Omental fat pad (tissue), 4 donors: ENCODE measurements around the gene SMPD3. TPM values are rescaled to one million over a fixed set of nuclear protein-coding genes. Genes with fewer than 3 reads are reported as not detected.

Source experiments
- ATAC-seq: fragments of 150-250 bp; one replicate; pipeline ENCODE4 v1.9.1; 2016; ENCODE audit warnings: mild to moderate bottlenecking, moderate library complexity; ENCODE audit not compliant: low FRiP score
- DNase-seq: peaks from one replicate; pipeline ENCODE4 v3.0.0-alpha.2; 2019; ENCODE audit warnings: low spot score
- CTCF ChIP-seq, 3 donors: fragments of 450-650 bp; IDR thresholded peaks; one replicate each; pipeline ENCODE4 v1.5.1; 2016 to 2017; ENCODE audit warnings: antibody characterized with exemption in 3 of 3, mild to moderate bottlenecking in 3 of 3, moderate library complexity in 2 of 3
- total RNA-seq, 4 donors: library from RNA; depleted of rRNA; stranded (reverse); fragments of >200 nt; gene quantifications; one replicate each; pipeline ENCODE4 v1.1.0, GENCODE V29; 2016

SMPD3 gene
- total RNA-seq, 4 donors from 2014 or later: 0.63 to 44.8 (median 8.1) TPM

GRCh38 chr16:68359398-68360191, 88.7 kb downstream of the SMPD3 start:
- no peak for DNase-seq
- no peak for ATAC-seq
- TF ChIP-seq CTCF (IDR thresholded peaks at IDR 0.05): no peak

GRCh38 chr16:68358951-68359350, 89.4 kb downstream of the SMPD3 start:
- no peak for TF ChIP-seq CTCF (IDR thresholded peaks at IDR 0.05)
- ATAC-seq: no peak
- DNase-seq: no peak

- no peak for TF ChIP-seq CTCF (IDR thresholded peaks at IDR 0.05)
- DNase-seq (no peak), ATAC-seq (no peak)
Observed at GRCh38 chr16:68357923-68358322, 90.4 kb downstream of the SMPD3 start.

GRCh38 chr16:68357521-68357922, 90.8 kb downstream of the SMPD3 start:
- TF ChIP-seq CTCF (IDR thresholded peaks at IDR 0.05): no peak
- ATAC-seq: no peak

GRCh38 chr16:68356919-68357286, 91.4 kb downstream of the SMPD3 start:
- no peak for DNase-seq
- no peak for ATAC-seq
- TF ChIP-seq CTCF (IDR thresholded peaks at IDR 0.05): no peak

More at GRCh38 chr16:68357521-68357922, 90.8 kb downstream of the SMPD3 start:
- DNase-seq: no peak

GRCh38 chr16:68356249-68356918, 91.9 kb downstream of the SMPD3 start:
- DNase-seq (no peak), ATAC-seq (peak; percentile 7)
- TF ChIP-seq CTCF (IDR thresholded peaks at IDR 0.05): no peak
